ENCODE data around the gene CALCA.

CALCA gene

DNA sequence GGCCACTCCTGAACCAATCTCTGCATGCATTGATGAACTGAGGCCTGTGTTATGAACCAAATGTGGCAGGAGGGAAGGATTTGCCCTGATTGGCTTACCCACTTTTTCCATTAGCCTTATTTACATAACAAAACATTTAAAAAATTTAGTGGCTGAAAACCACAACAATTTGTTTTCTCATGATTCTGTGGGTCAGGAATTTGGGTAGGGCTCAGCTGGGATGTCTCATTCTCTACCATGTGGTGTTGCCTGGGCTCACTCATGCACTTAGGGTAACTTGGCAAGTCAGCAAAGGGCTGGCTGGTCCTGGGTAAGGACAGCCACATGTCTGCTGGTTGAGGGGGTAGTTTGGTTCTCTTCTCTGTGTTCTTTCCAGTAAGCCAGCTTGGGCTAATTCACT lies 45.0 kb downstream of the CALCA start:
- TF ChIP-seq, protein P1, sequence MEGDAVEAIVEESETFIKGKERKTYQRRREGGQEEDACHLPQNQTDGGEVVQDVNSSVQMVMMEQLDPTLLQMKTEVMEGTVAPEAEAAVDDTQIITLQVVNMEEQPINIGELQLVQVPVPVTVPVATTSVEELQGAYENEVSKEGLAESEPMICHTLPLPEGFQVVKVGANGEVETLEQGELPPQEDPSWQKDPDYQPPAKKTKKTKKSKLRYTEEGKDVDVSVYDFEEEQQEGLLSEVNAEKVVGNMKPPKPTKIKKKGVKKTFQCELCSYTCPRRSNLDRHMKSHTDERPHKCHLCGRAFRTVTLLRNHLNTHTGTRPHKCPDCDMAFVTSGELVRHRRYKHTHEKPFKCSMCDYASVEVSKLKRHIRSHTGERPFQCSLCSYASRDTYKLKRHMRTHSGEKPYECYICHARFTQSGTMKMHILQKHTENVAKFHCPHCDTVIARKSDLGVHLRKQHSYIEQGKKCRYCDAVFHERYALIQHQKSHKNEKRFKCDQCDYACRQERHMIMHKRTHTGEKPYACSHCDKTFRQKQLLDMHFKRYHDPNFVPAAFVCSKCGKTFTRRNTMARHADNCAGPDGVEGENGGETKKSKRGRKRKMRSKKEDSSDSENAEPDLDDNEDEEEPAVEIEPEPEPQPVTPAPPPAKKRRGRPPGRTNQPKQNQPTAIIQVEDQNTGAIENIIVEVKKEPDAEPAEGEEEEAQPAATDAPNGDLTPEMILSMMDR (IDR thresholded peaks at IDR 0.05; ENCODE audit: low read depth, low read length): no peak
- in situ Hi-C loops (cut with HindIII; ENCODE audit: low sequenced_read_pairs): no loop called here
- H3K4me3 ChIP-seq (ENCODE audit: low read depth, low read length): no peak overlapping the region
- peak; percentile 36 for DNase-seq (ENCODE audit: low read depth, low spot score)

DNA sequence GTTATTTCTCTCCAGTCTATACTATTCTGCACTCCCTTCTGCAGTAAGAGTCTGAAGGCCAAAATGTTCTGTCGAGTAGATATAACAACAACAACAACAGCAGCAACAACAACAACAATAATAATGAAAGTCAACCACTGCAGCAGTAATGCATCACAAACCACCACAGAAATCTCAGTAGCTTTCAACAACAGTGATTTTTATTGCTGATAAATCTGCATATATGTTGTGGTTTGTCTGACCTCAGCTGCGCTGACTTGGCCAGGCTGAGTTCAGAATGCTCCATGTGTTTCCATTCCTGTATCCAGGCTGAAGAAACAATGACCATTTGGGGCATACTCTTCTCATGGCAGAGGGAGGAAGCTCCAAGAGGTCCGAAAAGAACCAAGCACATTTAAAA lies 47.8 kb downstream of the CALCA start:
- TF ChIP-seq, protein P1 (IDR thresholded peaks at IDR 0.05; ENCODE audit: low read depth, low read length): no peak
- DNase-seq (ENCODE audit: low read depth, low spot score): no peak
- no peak overlapping the region for H3K4me3 ChIP-seq (ENCODE audit: low read depth, low read length)
- in situ Hi-C loops (cut with HindIII; ENCODE audit: low sequenced_read_pairs): no loop called here
